Frontal cortex (tissue), 4 donors: ENCODE measurements around the gene ISG20L2. TPM values are rescaled to one million over a fixed set of nuclear protein-coding genes. Genes with fewer than 3 reads are reported as not detected.

Experiments
- DNase-seq, 2 donors: peaks; one replicate each; pipeline ENCODE4 v3.0.0; 2012; ENCODE audit warnings: low spot score in 2 of 2
- FAIRE-seq: peaks from 2 replicates; lab custom pipeline; 2012; peaks lifted over from hg19 to GRCh38; lab: Jason Lieb, UNC
- total RNA-seq: library from RNA; depleted of rRNA; stranded (reverse); fragments of >200 nt; gene quantifications from one replicate; pipeline ENCODE4 v1.2.3, GENCODE V29; 2014
- donor health status: control.
- donor health status: control.
- donor health status: control.

The ISG20L2 gene
- total RNA-seq, 1 donor from 2014 or later = 7.3 TPM

- FAIRE-seq (no peak), DNase-seq (no peak)
Observed at GRCh38 chr1:156743367-156744302, 15.1 kb upstream of the ISG20L2 start.

GRCh38 chr1:156742801-156743200, 14.2 kb upstream of the ISG20L2 start:
- FAIRE-seq = no peak
- DNase-seq = no peak

GRCh38 chr1:156742017-156742416, 13.5 kb upstream of the ISG20L2 start:
- FAIRE-seq = no peak
- DNase-seq = no peak

GRCh38 chr1:156741481-156741983, 13.0 kb upstream of the ISG20L2 start:
- no peak for FAIRE-seq
- no peak for DNase-seq

GRCh38 chr1:156740741-156741480, 12.3 kb upstream of the ISG20L2 start, which contains the start of gene MRPL24:
Gene MRPL24 (minus strand): TSS chr1:156741088. CDS start chr1:156738704, 2,384 bp downstream.
- DNase-seq (peak; percentile 90 to 94), FAIRE-seq (peak; percentile 92)

- no peak for DNase-seq
- FAIRE-seq = no peak
Observed at GRCh38 chr1:156740237-156740740, 11.7 kb upstream of the ISG20L2 start.

GRCh38 chr1:156738916-156739315, 10.3 kb upstream of the ISG20L2 start:
- FAIRE-seq = no peak
- DNase-seq = no peak

- FAIRE-seq (no peak), DNase-seq (no peak)
Observed at GRCh38 chr1:156738407-156738806, 9.8 kb upstream of the ISG20L2 start.

GRCh38 chr1:156733989-156734584, 5.5 kb upstream of the ISG20L2 start:
- FAIRE-seq (no peak), DNase-seq (no peak)

- no peak for FAIRE-seq
- peak in 1 of 2 donors; percentile 72 for DNase-seq
Observed at GRCh38 chr1:156727926-156728598, 504 bp downstream of the ISG20L2 start, which contains the start of gene METTL25B. Gene METTL25B (plus strand): TSS chr1:156728469. CDS start chr1:156729105, 636 bp downstream.

GRCh38 chr1:156727492-156727891, 1.1 kb downstream of the ISG20L2 start:
- FAIRE-seq (no peak), DNase-seq (no peak)

- no peak for FAIRE-seq
- peak in 1 of 2 donors; percentile 58 for DNase-seq
Observed at GRCh38 chr1:156726549-156727226, 1.9 kb downstream of the ISG20L2 start.

- no peak for FAIRE-seq
- peak; percentile 77 to 80 for DNase-seq
Observed at GRCh38 chr1:156725683-156726280, 2.8 kb downstream of the ISG20L2 start.

GRCh38 chr1:156721535-156721934, 7.0 kb downstream of the ISG20L2 start:
- FAIRE-seq (no peak), DNase-seq (no peak)

GRCh38 chr1:156721131-156721530, 7.4 kb downstream of the ISG20L2 start:
- DNase-seq = no peak
- no peak for FAIRE-seq

GRCh38 chr1:156717351-156717750, 11.2 kb downstream of the ISG20L2 start:
- FAIRE-seq = no peak
- DNase-seq = no peak

- FAIRE-seq = no peak
- no peak for DNase-seq
Observed at GRCh38 chr1:156714830-156715229, 13.7 kb downstream of the ISG20L2 start.

GRCh38 chr1:156712626-156713025, 15.9 kb downstream of the ISG20L2 start:
- no peak for FAIRE-seq
- no peak for DNase-seq
